H1 (cell line): ENCODE data around the gene FBXW8. TPM values are rescaled to one million over a fixed set of nuclear protein-coding genes. Genes with fewer than 3 reads are reported as not detected.
"Not testable (repeated sequence)": the region's sequence is repeated elsewhere in the genome, so short reads cannot be mapped to it uniquely, and the experiment has no call there.

Source experiments
- CTCF ChIA-PET: fragments of 300-600 bp; sonication (Branson Sonifier 250); formaldehyde crosslinking; loops from one replicate; lab custom pipeline; 2021; ENCODE audit not compliant: partially characterized antibody; lab: Charles Lee
- POLR2A ChIA-PET: fragments of 300-600 bp; sonication (Branson Sonifier 250); formaldehyde crosslinking; loops from one replicate; lab custom pipeline; 2021; ENCODE audit warnings: inconsistent platforms; ENCODE audit not compliant: partially characterized antibody; lab: Charles Lee
- DNase-seq, 2 experiments: peaks; one replicate each; pipeline versions ENCODE4 v3.0.0 to v3.0.0-alpha.2; 2010 to 2022; ENCODE audit warnings: low spot score in 2 of 2, low read depth in 1 of 2, mixed read lengths in 1 of 2
- FAIRE-seq: peaks from 2 replicates; lab custom pipeline; 2011; peaks lifted over from hg19 to GRCh38; lab: Jason Lieb, UNC
- H2AFZ ChIP-seq: 2 replicates; pipeline ENCODE4 v1.8.1; 2012; ENCODE audit warnings: low read length, inconsistent platforms
- H2AK5ac ChIP-seq: 2 replicates; pipeline ENCODE4 v1.6.1; 2013; ENCODE audit warnings: low read depth, low read length
- H2BK120ac ChIP-seq: replicated peaks from 2 replicates; pipeline ENCODE3; 2013; ENCODE audit warnings: low read depth, low read length, inconsistent platforms
- H2BK12ac ChIP-seq: 2 replicates; pipeline ENCODE4 v1.6.1; 2013; ENCODE audit warnings: low read depth, low read length
- H2BK15ac ChIP-seq: 2 replicates; pipeline ENCODE4 v1.6.1; 2013; ENCODE audit warnings: low read length
- H2BK20ac ChIP-seq: 2 replicates; pipeline ENCODE4 v1.6.1; 2013; ENCODE audit warnings: low read length
- H2BK5ac ChIP-seq: 2 replicates; pipeline ENCODE4 v1.6.1; 2013; ENCODE audit warnings: low read depth, low read length
- H3K14ac ChIP-seq: 2 replicates; pipeline ENCODE4 v1.6.1; 2013; ENCODE audit warnings: inconsistent platforms; ENCODE audit not compliant: insufficient read length
- H3K18ac ChIP-seq: 2 replicates; pipeline ENCODE4 v1.6.1; 2013; ENCODE audit warnings: low read length; ENCODE audit errors: extremely low read depth
- H3K23ac ChIP-seq: 2 replicates; pipeline ENCODE4 v1.6.1; 2013; ENCODE audit warnings: inconsistent platforms; ENCODE audit not compliant: insufficient read length
- H3K23me2 ChIP-seq: 2 replicates; pipeline ENCODE4 v1.6.1; 2013; ENCODE audit warnings: low read depth, low read length
- H3K27ac ChIP-seq: 2 replicates; pipeline ENCODE4 v1.6.1; 2011; ENCODE audit warnings: low read depth, low read length, inconsistent platforms
- H3K27me3 ChIP-seq, 4 experiments: replicated peaks in 1 of 4; 1 replicate in 1 of 4; 2 replicates in 3 of 4; pipeline versions ENCODE4 v1.6.1 to v1.8.1; 2011 to 2013; ENCODE audit warnings: low read length in 3 of 4, mild to moderate bottlenecking in 3 of 4, inconsistent platforms in 2 of 4, mixed read lengths in 2 of 4, moderate library complexity in 1 of 4; ENCODE audit not compliant: control insufficient read depth in 3 of 4, insufficient read depth in 3 of 4; ENCODE audit errors: extremely low read depth in 1 of 4
- H3K36me3 ChIP-seq, 4 experiments: 2 replicates each; pipeline versions ENCODE4 v1.6.1 to v1.8.1; 2011 to 2013; ENCODE audit warnings: mild to moderate bottlenecking in 4 of 4, low read length in 3 of 4, moderate library complexity in 2 of 4, control low read depth in 1 of 4, inconsistent platforms in 1 of 4; ENCODE audit not compliant: insufficient read depth in 4 of 4, control insufficient read depth in 2 of 4
- H3K4ac ChIP-seq: replicated peaks from 2 replicates; pipeline ENCODE3; 2013; ENCODE audit warnings: low read length, low read depth, mixed read lengths, inconsistent platforms; ENCODE audit not compliant: insufficient read length
- H3K4me1 ChIP-seq, 4 experiments: replicated peaks in 1 of 4; 1 replicate in 1 of 4; 2 replicates in 3 of 4; pipeline versions ENCODE4 v1.6.1 to v1.8.1; 2011 to 2013; ENCODE audit warnings: low read length in 3 of 4, inconsistent platforms in 2 of 4, mixed read lengths in 1 of 4; ENCODE audit not compliant: insufficient read depth in 4 of 4, control insufficient read depth in 3 of 4
- H3K4me2 ChIP-seq, 2 experiments: 2 replicates each; pipeline versions ENCODE4 v1.6.1 to v1.8.1; 2011 to 2013; ENCODE audit warnings: low read depth in 2 of 2, low read length in 2 of 2, control low read depth in 1 of 2, inconsistent platforms in 1 of 2, mild to moderate bottlenecking in 1 of 2; ENCODE audit not compliant: insufficient read depth in 1 of 2
- H3K4me3 ChIP-seq, 4 experiments: fragments of 200-600, 300-600 bp in 1 of 4; sonication (generic), shearing (Covaris generic), sonication (Bioruptor Twin) in 1 of 4; 2 replicates each; pipeline versions ENCODE4 v1.5.1 to v1.8.1; 2011 to 2016; ENCODE audit warnings: low read length in 4 of 4, low read depth in 3 of 4, control low read depth in 2 of 4, inconsistent platforms in 2 of 4, mild to moderate bottlenecking in 2 of 4, mixed read lengths in 1 of 4, moderate library complexity in 1 of 4; ENCODE audit not compliant: insufficient read depth in 2 of 4; ENCODE audit errors: extremely low read depth in 1 of 4
- H3K56ac ChIP-seq: replicated peaks from 2 replicates; pipeline ENCODE3; 2013; ENCODE audit warnings: low read depth, mild to moderate bottlenecking, mixed read lengths, low read length, inconsistent platforms; ENCODE audit not compliant: insufficient read length
- H3K79me1 ChIP-seq: 2 replicates; pipeline ENCODE4 v1.6.1; 2013; ENCODE audit warnings: low read depth, low read length, control low read depth
- H3K79me2 ChIP-seq, 2 experiments: 2 replicates each; pipeline versions ENCODE4 v1.6.1 to v1.8.1; 2012 to 2013; ENCODE audit warnings: low read length in 2 of 2, mild to moderate bottlenecking in 2 of 2, inconsistent platforms in 1 of 2; ENCODE audit not compliant: insufficient read depth in 2 of 2, control insufficient read depth in 1 of 2
- H3K9ac ChIP-seq, 4 experiments: replicated peaks in 1 of 4; 1 replicate in 1 of 4; 2 replicates in 3 of 4; pipeline versions ENCODE4 v1.6.1 to v1.8.1; 2011 to 2013; ENCODE audit warnings: low read depth in 3 of 4, low read length in 3 of 4, control low read depth in 2 of 4, mild to moderate bottlenecking in 2 of 4, moderate library complexity in 2 of 4, inconsistent platforms in 1 of 4; ENCODE audit errors: extremely low read depth in 1 of 4
- H3K9me3 ChIP-seq, 2 experiments: 2 replicates each; pipeline versions ENCODE4 v1.6.1 to v1.8.1; 2012 to 2013; ENCODE audit warnings: mild to moderate bottlenecking in 2 of 2, moderate library complexity in 2 of 2, control low read depth in 1 of 2, inconsistent platforms in 1 of 2, low read depth in 1 of 2, low read length in 1 of 2, mixed read lengths in 1 of 2; ENCODE audit not compliant: insufficient read depth in 2 of 2
- H4K20me1 ChIP-seq, 2 experiments: replicated peaks in 1 of 2; 2 replicates each; pipeline versions ENCODE3 to v1.8.1; 2011 to 2013; ENCODE audit warnings: inconsistent platforms in 2 of 2, low read length in 2 of 2, mild to moderate bottlenecking in 1 of 2; ENCODE audit not compliant: insufficient read depth in 2 of 2, control insufficient read depth in 1 of 2
- H4K5ac ChIP-seq: 2 replicates; pipeline ENCODE4 v1.6.1; 2013; ENCODE audit warnings: low read length, low read depth, mixed read lengths, inconsistent platforms; ENCODE audit not compliant: insufficient read length
- H4K8ac ChIP-seq: 2 replicates; pipeline ENCODE4 v1.8.0; 2013; ENCODE audit warnings: mild to moderate bottlenecking, moderate library complexity, low read length, inconsistent platforms; ENCODE audit not compliant: insufficient read depth; ENCODE audit errors: extremely low read depth
- H4K91ac ChIP-seq: replicated peaks from 2 replicates; pipeline ENCODE3; 2013; ENCODE audit warnings: low read length, mixed read lengths, inconsistent platforms; ENCODE audit not compliant: insufficient read length
- WGBS, 2 experiments: shearing (Covaris generic) in 1 of 2; methylation state at CpG; one replicate each; pipeline versions ENCODE4 v1.1.6 to v1.1.7; 2013 to 2015; ENCODE audit warnings: low lambda C conversion rate in 2 of 2, mixed read lengths in 2 of 2, inconsistent platforms in 1 of 2, low coverage in 1 of 2, missing lambda C conversion rate in 1 of 2; ENCODE audit not compliant: insufficient replicate concordance in 2 of 2, insufficient coverage in 1 of 2, insufficient read length in 1 of 2; ENCODE audit errors: extremely low coverage in 1 of 2, missing lambda C conversion rate in 1 of 2; 5-methylcytosine and 5-hydroxymethylcytosine counted together
- polyA plus RNA-seq, 7 experiments: library from polyadenylated mRNA; depleted of rRNA in 3 of 7; stranded (reverse) in 5 of 7; unstranded in 2 of 7; fragments of >200 nt in 5 of 7; fragments of 200-250 nt in 2 of 7; gene quantifications; 1 replicate in 5 of 7; 2 replicates in 1 of 7; 4 replicates in 1 of 7; pipeline versions ENCODE4 v1.2.1 to v1.2.3, GENCODE V29; 2011 to 2013; ENCODE audit warnings: missing spikeins in 2 of 7, mixed read lengths in 2 of 7
- total RNA-seq: library from RNA; stranded (reverse); fragmentation: NEBNext Ultra II Directional; extraction: Animal tissue kit (Norgen Biotek cat#: 25700); gene quantifications from 2 replicates; pipeline ENCODE4 v1.2.1, GENCODE V29; 2021

Gene FBXW8
- total and polyA plus RNA-seq, 2 of the 8 experiments (the other 6 are each of a cell fraction or from before 2014, with no cell fraction given), result 15.8 to 16.0 TPM

DNA sequence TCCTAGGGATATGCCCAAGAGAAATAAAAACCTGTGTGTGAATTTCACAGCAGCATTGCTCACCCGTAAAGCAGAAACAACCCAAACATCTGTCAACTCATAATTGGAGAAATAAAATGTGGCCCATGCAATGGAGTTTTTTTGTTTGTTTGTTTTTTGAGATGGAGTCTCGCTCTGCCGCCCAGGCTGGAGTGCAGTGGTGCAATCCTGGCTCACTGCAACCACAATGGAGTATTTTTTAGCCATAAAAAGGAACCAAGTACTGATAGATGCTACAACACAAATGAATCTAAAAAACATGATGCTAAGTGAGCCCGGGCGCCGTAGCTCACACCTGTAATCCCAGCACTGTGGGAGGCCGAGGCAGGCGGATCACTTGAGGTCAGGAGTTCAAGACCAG, 146.9 kb downstream of the FBXW8 start:
- H3K79me2 ChIP-seq, H3K4ac ChIP-seq: not testable (repeated sequence)

More for the DNA sequence above, 146.9 kb downstream of the FBXW8 start:
- H3K36me3 ChIP-seq, H3K4me3 ChIP-seq, H3K27me3 ChIP-seq, H3K18ac ChIP-seq, H2BK120ac ChIP-seq, H3K79me1 ChIP-seq, H2BK12ac ChIP-seq, H2BK5ac ChIP-seq, H4K5ac ChIP-seq, H3K4me2 ChIP-seq, H4K91ac ChIP-seq, H2AK5ac ChIP-seq, DNase-seq, H2AFZ ChIP-seq, H3K23ac ChIP-seq, H4K8ac ChIP-seq, POLR2A ChIA-PET, H3K56ac ChIP-seq, H3K23me2 ChIP-seq, H3K9ac ChIP-seq, H2BK20ac ChIP-seq, FAIRE-seq, H2BK15ac ChIP-seq, H3K9me3 ChIP-seq, H3K14ac ChIP-seq, H4K20me1 ChIP-seq, H3K27ac ChIP-seq: not testable (repeated sequence)
- peaks cover 5 to 25% (median 14%) of the 10 kb centered on the region in 4 experiments for H3K4me1 ChIP-seq
- 95% methylated on average over 8 of the region's 8 CpGs; no CpG with 5 or more reads in 1 of the 2 experiments for WGBS, 2 experiments
- CTCF ChIA-PET, result interaction anchor here (1.3 to 1.5 kb wide), 3 partner anchors 28 to 63 kb away, joined by 4 read pairs; no protein-coding TSS in a partner anchor
